IPS DF 19.7 (cell line): ENCODE data around the gene CDC42BPG.

Source experiments
- DNase-seq: peaks from one replicate; pipeline ENCODE4 v3.0.0-alpha.2; 2013; ENCODE audit warnings: low read depth, low spot score

The CDC42BPG gene

GRCh38 chr11:64864473-64865285, 20.2 kb upstream of the CDC42BPG start:
- DNase-seq: no peak

GRCh38 chr11:64864135-64864472, 19.7 kb upstream of the CDC42BPG start:
- no peak for DNase-seq

GRCh38 chr11:64863391-64864060, 19.1 kb upstream of the CDC42BPG start:
- no peak for DNase-seq

GRCh38 chr11:64862987-64863390, 18.5 kb upstream of the CDC42BPG start:
- DNase-seq: no peak

- no peak for DNase-seq
Observed at GRCh38 chr11:64861227-64861975, 16.9 kb upstream of the CDC42BPG start.

- no peak for DNase-seq
Observed at GRCh38 chr11:64859542-64860414, 15.3 kb upstream of the CDC42BPG start.

GRCh38 chr11:64858467-64859263, 14.2 kb upstream of the CDC42BPG start:
- DNase-seq: no peak

GRCh38 chr11:64857485-64857884, 13.0 kb upstream of the CDC42BPG start:
- DNase-seq: no peak

GRCh38 chr11:64856382-64857227, 12.2 kb upstream of the CDC42BPG start:
- no peak for DNase-seq

- no peak for DNase-seq
Observed at GRCh38 chr11:64855596-64856304, 11.3 kb upstream of the CDC42BPG start.

- DNase-seq: no peak
Observed at GRCh38 chr11:64854534-64855502, 10.4 kb upstream of the CDC42BPG start.

- no peak for DNase-seq
Observed at GRCh38 chr11:64854157-64854533, 9.7 kb upstream of the CDC42BPG start.

GRCh38 chr11:64853709-64854108, 9.3 kb upstream of the CDC42BPG start:
- DNase-seq: no peak

GRCh38 chr11:64852804-64853509, 8.5 kb upstream of the CDC42BPG start:
- no peak for DNase-seq

- no peak for DNase-seq
Observed at GRCh38 chr11:64851831-64852351, 7.4 kb upstream of the CDC42BPG start.

- no peak for DNase-seq
Observed at GRCh38 chr11:64850979-64851567, 6.6 kb upstream of the CDC42BPG start.
